Osteocyte (in vitro differentiated cells): ENCODE measurements around the gene INTS1. TPM values are rescaled to one million over a fixed set of nuclear protein-coding genes. Genes with fewer than 3 reads are reported as not detected.

ENCODE experiments used
- DNase-seq: peaks from one replicate; pipeline ENCODE4 v3.0.0; 2021; ENCODE audit warnings: mixed read lengths; ENCODE audit not compliant: unreplicated experiment; ENCODE audit errors: extremely low spot score
- H3K27ac Mint-ChIP-seq: one replicate; pipeline ENCODE4 v1.8.0; 2021; ENCODE audit warnings: mild to moderate bottlenecking, mixed read lengths; ENCODE audit not compliant: unreplicated experiment
- H3K27me3 Mint-ChIP-seq: one replicate; pipeline ENCODE4 v1.8.0; 2021; ENCODE audit warnings: mixed read lengths; ENCODE audit not compliant: unreplicated experiment
- H3K36me3 Mint-ChIP-seq: one replicate; pipeline ENCODE4 v1.8.0; 2021; ENCODE audit warnings: mixed read lengths; ENCODE audit not compliant: unreplicated experiment
- H3K4me1 Mint-ChIP-seq: one replicate; pipeline ENCODE4 v1.8.0; 2021; ENCODE audit warnings: mixed read lengths; ENCODE audit not compliant: unreplicated experiment
- H3K4me3 Mint-ChIP-seq: one replicate; pipeline ENCODE4 v1.8.0; 2021; ENCODE audit warnings: mild to moderate bottlenecking, moderate library complexity, mixed read lengths; ENCODE audit not compliant: unreplicated experiment
- H3K9me3 Mint-ChIP-seq: one replicate; pipeline ENCODE4 v1.8.0; 2021; ENCODE audit warnings: mixed read lengths; ENCODE audit not compliant: unreplicated experiment
- total RNA-seq: library from RNA; stranded (reverse); gene quantifications from 2 replicates; pipeline ENCODE4 v1.2.1, GENCODE V29; 2021
- TF ChIP-seq, protein P1 (sequence below): fragments of 200-600 bp; sonication (generic); IDR thresholded peaks from 2 replicates; pipeline ENCODE4 v1.5.0; 2021; ENCODE audit warnings: antibody characterized with exemption, mild to moderate bottlenecking, moderate library complexity

Gene INTS1
- total RNA-seq, 1 donor from 2014 or later = 121 TPM

DNA sequence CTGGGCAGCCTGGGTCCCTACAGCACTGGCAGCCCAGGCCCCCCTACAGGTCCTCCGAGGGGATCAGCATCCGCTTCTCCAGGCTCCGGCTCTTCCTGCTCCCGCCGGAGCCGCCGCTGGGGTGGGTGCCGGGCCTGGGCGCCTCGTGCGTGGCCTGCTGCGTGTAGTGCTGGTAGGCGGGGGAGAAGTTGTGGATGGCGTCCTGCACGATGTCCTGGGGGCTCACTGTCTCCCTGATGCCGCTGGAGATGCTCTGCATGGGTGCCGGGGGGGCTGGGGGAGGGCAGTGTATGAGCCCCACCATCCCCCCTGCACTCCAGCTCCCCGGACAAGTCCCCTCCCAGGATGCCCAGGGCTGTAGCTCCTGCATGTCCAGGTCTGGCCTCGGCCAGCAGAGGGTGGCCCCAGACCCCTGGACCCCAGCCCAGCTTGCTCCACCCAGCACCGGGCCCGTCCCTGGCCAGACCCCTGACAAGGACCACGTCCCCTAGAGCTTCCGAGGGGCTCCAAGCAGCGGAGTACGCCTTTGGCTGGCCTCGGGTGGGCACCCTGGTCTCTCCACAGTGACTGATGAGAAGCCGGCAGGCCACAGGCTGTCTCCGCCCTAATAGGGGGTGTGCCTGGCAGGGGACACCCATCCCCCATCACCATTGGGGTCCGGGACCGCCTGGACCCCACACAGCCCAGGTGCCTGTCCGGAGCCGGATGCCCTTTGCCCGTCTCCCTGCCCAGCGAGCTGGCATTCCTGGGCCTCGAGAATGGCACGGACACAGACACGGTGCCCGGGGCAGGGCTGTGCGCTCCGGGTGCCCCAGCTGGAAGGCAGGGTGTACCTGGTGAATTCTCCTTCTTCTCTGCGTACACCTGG is 43.0 kb upstream of the INTS1 start:
- TF ChIP-seq, protein P1, sequence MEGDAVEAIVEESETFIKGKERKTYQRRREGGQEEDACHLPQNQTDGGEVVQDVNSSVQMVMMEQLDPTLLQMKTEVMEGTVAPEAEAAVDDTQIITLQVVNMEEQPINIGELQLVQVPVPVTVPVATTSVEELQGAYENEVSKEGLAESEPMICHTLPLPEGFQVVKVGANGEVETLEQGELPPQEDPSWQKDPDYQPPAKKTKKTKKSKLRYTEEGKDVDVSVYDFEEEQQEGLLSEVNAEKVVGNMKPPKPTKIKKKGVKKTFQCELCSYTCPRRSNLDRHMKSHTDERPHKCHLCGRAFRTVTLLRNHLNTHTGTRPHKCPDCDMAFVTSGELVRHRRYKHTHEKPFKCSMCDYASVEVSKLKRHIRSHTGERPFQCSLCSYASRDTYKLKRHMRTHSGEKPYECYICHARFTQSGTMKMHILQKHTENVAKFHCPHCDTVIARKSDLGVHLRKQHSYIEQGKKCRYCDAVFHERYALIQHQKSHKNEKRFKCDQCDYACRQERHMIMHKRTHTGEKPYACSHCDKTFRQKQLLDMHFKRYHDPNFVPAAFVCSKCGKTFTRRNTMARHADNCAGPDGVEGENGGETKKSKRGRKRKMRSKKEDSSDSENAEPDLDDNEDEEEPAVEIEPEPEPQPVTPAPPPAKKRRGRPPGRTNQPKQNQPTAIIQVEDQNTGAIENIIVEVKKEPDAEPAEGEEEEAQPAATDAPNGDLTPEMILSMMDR = no peak
- Mint-ChIP-seq H3K9me3 (no peaks in the 10 kb centered on the region), H3K4me3 (no peak overlapping the region), H3K27ac (no peak overlapping the region), H3K27me3 (no peaks in the 10 kb centered on the region), H3K36me3 (peaks cover 8% of the 10 kb centered on the region), H3K4me1 (no peaks in the 10 kb centered on the region)
- DNase-seq = no peak

DNA sequence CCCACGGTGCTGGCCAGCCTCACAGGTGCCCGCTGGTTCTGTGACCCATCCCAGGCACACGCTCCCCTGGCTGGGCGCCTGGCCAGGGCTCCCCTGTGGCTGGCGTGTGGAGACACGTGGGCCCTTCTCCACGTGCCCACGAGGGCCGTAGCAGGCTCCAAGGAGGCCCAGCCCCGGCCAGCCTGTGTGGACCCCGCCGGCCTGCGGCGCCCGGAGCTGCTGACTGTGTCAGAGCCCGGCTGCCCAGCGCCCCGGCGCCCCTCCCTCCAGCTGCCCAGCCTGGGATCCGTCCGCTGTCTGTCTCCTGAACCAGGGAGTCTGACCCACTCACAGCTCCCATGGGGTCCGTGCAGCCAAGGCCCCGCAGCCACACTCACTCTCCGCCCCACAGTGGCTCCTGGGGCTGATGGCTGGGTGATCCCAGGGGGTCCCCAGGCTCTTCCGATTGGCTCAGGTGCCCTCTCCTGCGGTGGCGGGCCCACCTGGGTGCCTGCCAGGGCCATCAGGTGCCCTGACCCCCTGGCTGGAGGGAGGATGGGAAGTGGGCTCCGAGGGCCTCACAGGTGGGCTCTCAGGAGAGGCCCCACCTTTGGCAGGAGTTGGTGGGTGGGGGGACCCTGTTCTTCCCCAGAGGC is 42.2 kb upstream of the INTS1 start:
- Mint-ChIP-seq H3K9me3 (no peaks in the 10 kb centered on the region), H3K36me3 (peaks cover 10% of the 10 kb centered on the region), H3K4me1 (no peaks in the 10 kb centered on the region), H3K27ac (no peak overlapping the region), H3K27me3 (no peaks in the 10 kb centered on the region), H3K4me3 (no peak overlapping the region)
- DNase-seq = no peak
- TF ChIP-seq, protein P1 = no peak

DNA sequence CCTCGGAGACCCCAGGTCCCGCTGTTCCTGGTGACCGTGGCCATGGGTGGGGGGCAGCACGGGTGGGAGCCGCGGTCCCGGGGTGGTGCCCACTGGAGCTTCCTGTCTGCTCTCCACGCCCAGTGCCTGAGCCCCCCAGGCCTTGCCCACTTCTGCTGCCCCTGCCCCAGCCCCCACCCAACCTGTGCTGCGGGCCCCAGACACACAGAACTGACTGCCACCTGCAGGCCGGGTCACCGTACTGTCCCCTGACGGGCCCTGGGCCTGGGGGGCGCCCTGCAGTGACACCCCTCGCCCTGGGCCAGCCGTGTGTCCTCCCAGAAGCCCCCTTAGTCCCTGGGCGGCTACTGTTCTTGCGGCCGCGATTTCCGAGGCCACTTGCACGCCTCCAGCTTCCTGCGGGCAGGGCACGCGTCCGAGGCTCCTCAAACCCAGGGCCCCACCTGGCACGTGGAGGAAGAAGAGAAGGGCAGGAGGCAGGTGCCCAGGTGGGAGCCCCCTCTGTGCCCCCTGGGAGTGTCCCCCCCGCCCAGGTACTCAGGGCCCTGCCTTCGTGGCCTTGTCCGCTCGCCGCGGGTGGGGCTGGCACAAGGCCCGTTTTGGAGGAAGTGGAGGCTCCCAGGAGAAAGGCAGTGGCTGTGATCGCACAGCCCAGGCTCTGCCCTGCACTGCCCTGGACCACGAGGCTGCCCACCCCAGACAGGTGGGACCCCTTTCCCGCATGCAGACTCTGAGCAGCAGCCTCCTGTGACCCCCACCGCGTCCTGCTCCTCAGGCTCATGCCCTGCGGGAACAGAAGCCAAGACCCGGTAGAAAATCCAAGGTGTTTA is 41.4 kb upstream of the INTS1 start:
- DNase-seq = no peak
- H3K4me1 Mint-ChIP-seq = no peaks in the 10 kb centered on the region
- no peaks in the 10 kb centered on the region for H3K9me3 Mint-ChIP-seq
- H3K27ac Mint-ChIP-seq = no peak overlapping the region
- TF ChIP-seq, protein P1 = no peak
- peaks cover 10% of the 10 kb centered on the region for H3K36me3 Mint-ChIP-seq
- no peaks in the 10 kb centered on the region for H3K27me3 Mint-ChIP-seq
- no peak overlapping the region for H3K4me3 Mint-ChIP-seq

DNA sequence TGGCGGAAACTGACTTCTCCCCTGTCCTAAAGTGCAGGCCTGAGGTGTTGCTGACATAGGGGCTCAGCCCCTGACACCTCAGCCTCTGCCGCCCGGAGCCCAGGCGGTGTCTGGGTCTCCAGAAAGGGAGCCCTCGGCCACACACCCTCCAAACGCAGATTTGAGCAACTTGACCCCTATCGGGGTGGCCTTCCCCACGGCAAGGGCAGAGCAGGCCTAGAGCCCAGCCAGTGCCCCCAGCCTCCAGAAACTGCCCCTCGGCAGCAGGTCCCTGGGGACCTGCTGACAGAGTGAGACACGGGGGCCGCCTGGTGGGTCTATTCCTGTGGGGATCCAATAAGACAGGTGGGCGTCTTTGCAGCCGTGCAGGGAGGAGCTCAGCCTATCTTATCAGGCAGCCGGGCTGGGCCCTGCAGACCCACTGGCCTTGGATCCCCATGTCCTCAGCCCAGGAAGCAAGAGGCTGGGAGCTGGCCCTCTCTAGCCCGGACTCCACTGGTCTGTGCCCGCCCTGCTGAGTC is 40.8 kb upstream of the INTS1 start:
- TF ChIP-seq, protein P1 = no peak
- no peak for DNase-seq
- no peaks in the 10 kb centered on the region for H3K27me3 Mint-ChIP-seq
- no peaks in the 10 kb centered on the region for H3K9me3 Mint-ChIP-seq
- no peak overlapping the region for H3K27ac Mint-ChIP-seq
- peaks cover 12% of the 10 kb centered on the region for H3K36me3 Mint-ChIP-seq
- H3K4me3 Mint-ChIP-seq = no peak overlapping the region
- no peaks in the 10 kb centered on the region for H3K4me1 Mint-ChIP-seq
